A673 (cell line): ENCODE data around the gene PSTPIP1. TPM values are rescaled to one million over a fixed set of nuclear protein-coding genes. Genes with fewer than 3 reads are reported as not detected.
A peak's percentile ranks its signal among the peaks of the same experiment; 100 is the strongest.

Experiments used
- Bru-seq: library from RNA; stranded (reverse); fragments of 400-500 nt; gene quantifications from one replicate; lab custom pipeline; 2021; lab: Mats Ljungman, UMichigan
- BruChase-seq, 2 experiments: library from RNA; stranded (reverse); fragments of 400-500 nt; gene quantifications; one replicate each; lab custom pipeline; 2021; lab: Mats Ljungman, UMichigan
- BruUV-seq: library from RNA; stranded (reverse); fragments of 400-500 nt; replicated peaks from 2 replicates; lab custom pipeline; 2021; lab: Mats Ljungman, UMichigan
- CTCF ChIA-PET: fragments of 300-600 bp; sonication (Branson Sonifier 250); formaldehyde crosslinking; loops from one replicate; lab custom pipeline; 2022; ENCODE audit warnings: antibody characterized with exemption; lab: Charles Lee
- POLR2A ChIA-PET: fragments of 300-600 bp; sonication (Branson Sonifier 250); formaldehyde crosslinking; loops from one replicate; lab custom pipeline; 2022; ENCODE audit warnings: antibody characterized with exemption; ENCODE audit not compliant: low non-redundant PET; lab: Charles Lee
- DNase-seq: peaks from one replicate; pipeline ENCODE4 v3.0.0-alpha.2; 2015; ENCODE audit warnings: low spot score
- H3K27ac ChIP-seq: fragments of 200-600 bp; sonication (generic); 2 replicates; pipeline ENCODE4 v1.5.1; 2016; ENCODE audit warnings: mixed run types, low read depth, mild to moderate bottlenecking, mixed read lengths, antibody characterized with exemption, low read length; ENCODE audit not compliant: poor library complexity, severe bottlenecking
- H3K27me3 ChIP-seq: fragments of 200-600 bp; sonication (generic); replicated peaks from 2 replicates; pipeline ENCODE4 v1.6.1; 2017; ENCODE audit warnings: mixed run types, low read depth, mild to moderate bottlenecking, mixed read lengths, antibody characterized with exemption, low read length; ENCODE audit not compliant: insufficient read depth, poor library complexity
- H3K36me3 ChIP-seq: fragments of 200-600 bp; sonication (generic); 2 replicates; pipeline ENCODE4 v1.6.1; 2016; ENCODE audit warnings: mixed run types, mild to moderate bottlenecking, mixed read lengths, antibody characterized with exemption, low read length; ENCODE audit not compliant: insufficient read depth, poor library complexity, severe bottlenecking
- H3K4me1 ChIP-seq: fragments of 200-600 bp; sonication (generic); 2 replicates; pipeline ENCODE4 v1.6.1; 2017; ENCODE audit warnings: mixed run types, mild to moderate bottlenecking, mixed read lengths, antibody characterized with exemption, low read length; ENCODE audit not compliant: insufficient read depth, poor library complexity, severe bottlenecking
- H3K4me3 ChIP-seq: fragments of 200-600 bp; sonication (generic); 2 replicates; pipeline ENCODE4 v1.5.1; 2016; ENCODE audit warnings: low read depth, mixed run types, mild to moderate bottlenecking, mixed read lengths, low read length; ENCODE audit not compliant: poor library complexity, severe bottlenecking
- H3K9me3 ChIP-seq: fragments of 200-600 bp; sonication (generic); 2 replicates; pipeline ENCODE4 v1.6.1; 2016; ENCODE audit warnings: mixed run types, low read depth, mild to moderate bottlenecking, mixed read lengths, antibody characterized with exemption, low read length; ENCODE audit not compliant: poor library complexity, severe bottlenecking
- CTCF ChIP-seq: fragments of 300-800, 200-600 bp; sonication (generic); conservative IDR thresholded peaks from 2 replicates; pipeline ENCODE4 v1.5.1; 2017; ENCODE audit warnings: low read depth, mild to moderate bottlenecking, antibody characterized with exemption, low read length, moderate library complexity, mixed read lengths
- EZH2 ChIP-seq: fragments of 200-600 bp; sonication (generic); IDR thresholded peaks from 2 replicates; pipeline ENCODE4 v1.6.1; 2017; ENCODE audit warnings: borderline replicate concordance, low read depth, mild to moderate bottlenecking, mixed read lengths, antibody characterized with exemption, low read length; ENCODE audit not compliant: poor library complexity, severe bottlenecking
- intact Hi-C: fragments of 100-400 bp; cut with micrococcal nuclease; formaldehyde crosslinking; loops from one replicate; pipeline ENCODE4 v1.10.0; 2022; ENCODE audit not compliant: unreplicated experiment
- long read RNA-seq: library from polyadenylated mRNA; stranded (forward); transcript quantifications from one replicate; pipeline ENCODE4 v2.0.0, GENCODE V29; 2022
- total RNA-seq: library from RNA; stranded (reverse); gene quantifications from 2 replicates; pipeline ENCODE4 v1.2.3, GENCODE V29; 2021

Gene PSTPIP1
- total RNA-seq (not detected in 2 replicates), Bru-seq, nascent RNA (not detected), BruChase-seq, experiment 1, labeled RNA remaining after a 2-hour chase (percentile 2 among the genes with signal in this experiment), BruChase-seq, experiment 2, labeled RNA remaining after a 6-hour chase (not detected)
- long read RNA-seq, result 0 reads

GRCh38 chr15:76994971-76995945, at the start of gene PSTPIP1:
Gene PSTPIP1 (plus strand): TSS chr15:76995126. CDS start chr15:76995574, 448 bp downstream.
- Histone ChIP-seq H3K36me3 (no peaks in the 10 kb centered on the region), H3K9me3 (no peaks in the 10 kb centered on the region), H3K27me3 (no peaks in the 10 kb centered on the region), H3K27ac (no peak within 1 kb of the TSS), H3K4me1 (no peaks in the 10 kb centered on the region), H3K4me3 (no peak within 1 kb of the TSS)
- no TSS peak for BruUV-seq
- no peak for TF ChIP-seq CTCF
- TF ChIP-seq EZH2, result no peak
- DNase-seq, result no peak
- ChIA-PET POLR2A (no interaction called here), CTCF (no interaction called here)
- intact Hi-C loops, result no loop called here

GRCh38 chr15:76945494-76946093, 49.3 kb upstream of the PSTPIP1 start:
- H3K9me3 ChIP-seq, result no peaks in the 10 kb centered on the region
- H3K27me3 ChIP-seq, result no peaks in the 10 kb centered on the region
- H3K27ac ChIP-seq, result no peak overlapping the region
- no TSS peak for BruUV-seq
- TF ChIP-seq CTCF (no peak), EZH2 (no peak)
- intact Hi-C loops, result no loop called here
- ChIA-PET CTCF (no interaction called here), POLR2A (no interaction called here)
- DNase-seq, result no peak
- peaks cover 45% of the 10 kb centered on the region for H3K36me3 ChIP-seq
- H3K4me3 ChIP-seq, result no peak overlapping the region
- no peaks in the 10 kb centered on the region for H3K4me1 ChIP-seq

- H3K27me3 ChIP-seq, result no peaks in the 10 kb centered on the region
- no TSS peak for BruUV-seq
- H3K9me3 ChIP-seq, result no peaks in the 10 kb centered on the region
- H3K4me3 ChIP-seq, result no peak overlapping the region
- TF ChIP-seq CTCF (no peak), EZH2 (no peak)
- ChIA-PET CTCF (no interaction called here), POLR2A (no interaction called here)
- no peaks in the 10 kb centered on the region for H3K4me1 ChIP-seq
- intact Hi-C loops, result no loop called here
- H3K27ac ChIP-seq, result no peak overlapping the region
- DNase-seq, result no peak
- peaks cover 48% of the 10 kb centered on the region for H3K36me3 ChIP-seq
These were observed 47.5 kb upstream of the PSTPIP1 start for GRCh38 chr15:76947454-76947853.
